Hepatocyte (in vitro differentiated cells): Measurements from ENCODE around the gene LRRC26. TPM values are rescaled to one million over a fixed set of nuclear protein-coding genes. Genes with fewer than 3 reads are reported as not detected.

Experiments used
- DNase-seq: peaks from one replicate; pipeline ENCODE4 v3.0.0-alpha.2; 2016; ENCODE audit warnings: low spot score
- H2AFZ ChIP-seq: fragments of 200-600 bp; sonication (generic); 2 replicates; pipeline ENCODE4 v1.6.0; 2016; ENCODE audit warnings: antibody characterized with exemption, mild to moderate bottlenecking
- H3K27ac ChIP-seq: fragments of 200-600 bp; sonication (generic); 2 replicates; pipeline ENCODE4 v1.5.1; 2016; ENCODE audit warnings: mild to moderate bottlenecking
- H3K27me3 ChIP-seq: fragments of 200-600 bp; sonication (generic); 2 replicates; pipeline ENCODE4 v1.6.1; 2016
- H3K36me3 ChIP-seq: fragments of 200-600 bp; sonication (generic); replicated peaks from 2 replicates; pipeline ENCODE4 v1.5.1; 2016; ENCODE audit warnings: low read depth; ENCODE audit not compliant: insufficient read depth
- H3K4me1 ChIP-seq: fragments of 200-600 bp; sonication (generic); 2 replicates; pipeline ENCODE4 v1.5.1; 2016; ENCODE audit warnings: mild to moderate bottlenecking, moderate library complexity; ENCODE audit not compliant: insufficient read depth
- H3K4me2 ChIP-seq: fragments of 200-600 bp; sonication (generic); 2 replicates; pipeline ENCODE4 v1.6.0; 2016
- H3K4me3 ChIP-seq: fragments of 200-600 bp; sonication (generic); 2 replicates; pipeline ENCODE4 v1.5.1; 2016; ENCODE audit warnings: mild to moderate bottlenecking
- H3K79me2 ChIP-seq: fragments of 200-600 bp; sonication (generic); 2 replicates; pipeline ENCODE4 v1.6.0; 2017; ENCODE audit warnings: mild to moderate bottlenecking
- H3K9me2 ChIP-seq: fragments of 200-600 bp; sonication (generic); replicated peaks from 2 replicates; pipeline ENCODE4 v1.6.0; 2017; ENCODE audit warnings: mild to moderate bottlenecking; ENCODE audit not compliant: insufficient read depth
- H3K9me3 ChIP-seq: fragments of 200-600 bp; sonication (generic); 2 replicates; pipeline ENCODE4 v1.5.1; 2016; ENCODE audit warnings: low read depth, mild to moderate bottlenecking
- H4K20me1 ChIP-seq: fragments of 200-600 bp; sonication (generic); 2 replicates; pipeline ENCODE4 v1.6.0; 2016; ENCODE audit warnings: mild to moderate bottlenecking; ENCODE audit not compliant: insufficient read depth, poor library complexity, severe bottlenecking
- EZH2 ChIP-seq: fragments of 200-600 bp; sonication (generic); IDR thresholded peaks from 2 replicates; pipeline ENCODE4 v1.6.1; 2016; ENCODE audit warnings: antibody characterized with exemption, mild to moderate bottlenecking, borderline replicate concordance
- EZH2phosphoT487 ChIP-seq: fragments of 200-600 bp; sonication (generic); IDR thresholded peaks from one replicate; pipeline ENCODE4 v1.6.1; 2018; ENCODE audit warnings: antibody characterized with exemption, mild to moderate bottlenecking, low read depth, moderate library complexity; ENCODE audit not compliant: unreplicated experiment, severe bottlenecking
- WGBS: methylation state at CpG from one replicate; pipeline ENCODE4 v1.1.6; 2016; ENCODE audit warnings: low lambda C conversion rate; ENCODE audit errors: missing lambda C conversion rate; 5-methylcytosine and 5-hydroxymethylcytosine counted together
- polyA plus RNA-seq: library from polyadenylated mRNA; unstranded; fragments of >200 nt; fragmentation: Nextera tagmentation; extraction: Ambion mirVana; gene quantifications from 2 replicates; pipeline ENCODE4 v1.2.1, GENCODE V29; 2016
- total RNA-seq: library from RNA; depleted of rRNA; stranded (reverse); fragments of >200 nt; gene quantifications from 2 replicates; pipeline ENCODE4 v1.2.3, GENCODE V29; 2014
- TF ChIP-seq, protein P1 (sequence below): fragments of 200-600 bp; sonication (generic); IDR thresholded peaks from 2 replicates; pipeline ENCODE4 v1.5.1; 2016; ENCODE audit warnings: antibody characterized with exemption, mild to moderate bottlenecking; ENCODE audit not compliant: poor library complexity

Gene LRRC26
- total and polyA plus RNA-seq, 2 experiments from 2014 or later: 0.73 to 2.6 TPM

DNA sequence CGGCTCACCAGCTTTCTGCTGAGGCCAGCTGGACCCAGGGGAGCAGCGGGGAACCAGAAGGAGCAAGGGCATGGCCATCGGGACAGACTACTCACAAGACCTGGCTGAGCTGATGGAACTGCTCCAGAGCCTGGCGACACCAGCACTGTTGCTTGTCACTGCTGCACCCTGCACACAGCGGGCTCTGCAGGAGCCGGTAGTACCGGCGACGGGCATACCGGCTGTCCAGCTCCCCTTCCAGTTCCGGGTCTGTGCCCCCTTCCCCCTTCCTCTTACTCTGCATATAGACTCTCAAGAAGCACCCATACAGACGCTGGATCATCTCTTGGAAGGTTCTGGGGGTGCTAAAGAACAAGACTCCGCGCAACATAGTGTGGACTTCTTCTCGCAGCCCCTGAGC, 17.5 kb upstream of the LRRC26 start:
- H3K36me3 ChIP-seq: no peaks in the 10 kb centered on the region
- no peak for TF ChIP-seq EZH2phosphoT487
- peak overlapping the region; percentile 59 for H3K4me3 ChIP-seq
- no peaks in the 10 kb centered on the region for H3K9me3 ChIP-seq
- H3K27me3 ChIP-seq: no peaks in the 10 kb centered on the region
- peaks cover 25% of the 10 kb centered on the region for H4K20me1 ChIP-seq
- H3K27ac ChIP-seq: no peak overlapping the region
- 91% methylated on average over 15 of the region's 15 CpGs for WGBS
- H3K79me2 ChIP-seq: peaks cover 49% of the 10 kb centered on the region
- peaks cover 22% of the 10 kb centered on the region for H3K4me1 ChIP-seq
- peak overlapping the region; percentile 95 for H3K4me2 ChIP-seq
- H3K9me2 ChIP-seq: no peaks in the 10 kb centered on the region
- H2AFZ ChIP-seq: no peak overlapping the region
- DNase-seq: no peak

DNA sequence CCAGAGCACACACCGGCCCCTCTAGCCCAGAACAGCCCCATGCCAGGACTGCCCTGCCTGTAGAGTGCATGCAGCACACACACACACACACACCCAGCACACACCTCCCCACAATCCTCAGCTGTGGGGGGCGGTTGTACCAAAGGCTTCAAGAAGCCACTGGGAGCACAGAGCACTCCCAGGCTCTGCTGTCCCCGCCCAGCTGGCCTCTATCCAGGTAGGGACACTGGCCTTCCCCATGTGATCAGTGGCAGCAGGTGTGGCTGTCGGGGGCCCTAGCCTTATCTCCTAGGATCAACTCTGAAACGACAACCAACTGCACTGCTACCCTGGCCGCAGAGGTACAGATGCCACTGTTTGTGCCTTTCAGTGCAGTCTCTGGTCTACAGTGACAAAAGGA, 16.5 kb upstream of the LRRC26 start:
- no peaks in the 10 kb centered on the region for H3K9me2 ChIP-seq
- peaks cover 25% of the 10 kb centered on the region for H4K20me1 ChIP-seq
- peak overlapping the region; percentile 95 for H3K4me2 ChIP-seq
- no peaks in the 10 kb centered on the region for H3K9me3 ChIP-seq
- WGBS: 93% methylated on average over 6 of the region's 6 CpGs
- TF ChIP-seq EZH2 (no peak), EZH2phosphoT487 (no peak)
- TF ChIP-seq, protein P1, sequence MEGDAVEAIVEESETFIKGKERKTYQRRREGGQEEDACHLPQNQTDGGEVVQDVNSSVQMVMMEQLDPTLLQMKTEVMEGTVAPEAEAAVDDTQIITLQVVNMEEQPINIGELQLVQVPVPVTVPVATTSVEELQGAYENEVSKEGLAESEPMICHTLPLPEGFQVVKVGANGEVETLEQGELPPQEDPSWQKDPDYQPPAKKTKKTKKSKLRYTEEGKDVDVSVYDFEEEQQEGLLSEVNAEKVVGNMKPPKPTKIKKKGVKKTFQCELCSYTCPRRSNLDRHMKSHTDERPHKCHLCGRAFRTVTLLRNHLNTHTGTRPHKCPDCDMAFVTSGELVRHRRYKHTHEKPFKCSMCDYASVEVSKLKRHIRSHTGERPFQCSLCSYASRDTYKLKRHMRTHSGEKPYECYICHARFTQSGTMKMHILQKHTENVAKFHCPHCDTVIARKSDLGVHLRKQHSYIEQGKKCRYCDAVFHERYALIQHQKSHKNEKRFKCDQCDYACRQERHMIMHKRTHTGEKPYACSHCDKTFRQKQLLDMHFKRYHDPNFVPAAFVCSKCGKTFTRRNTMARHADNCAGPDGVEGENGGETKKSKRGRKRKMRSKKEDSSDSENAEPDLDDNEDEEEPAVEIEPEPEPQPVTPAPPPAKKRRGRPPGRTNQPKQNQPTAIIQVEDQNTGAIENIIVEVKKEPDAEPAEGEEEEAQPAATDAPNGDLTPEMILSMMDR: no peak
- peaks cover 39% of the 10 kb centered on the region for H3K79me2 ChIP-seq
- peaks cover 22% of the 10 kb centered on the region for H3K4me1 ChIP-seq
- no peak for DNase-seq
- no peak overlapping the region for H3K27ac ChIP-seq
- H3K4me3 ChIP-seq: no peak overlapping the region
- H3K27me3 ChIP-seq: no peaks in the 10 kb centered on the region
- no peak overlapping the region for H2AFZ ChIP-seq
- H3K36me3 ChIP-seq: no peaks in the 10 kb centered on the region

DNA sequence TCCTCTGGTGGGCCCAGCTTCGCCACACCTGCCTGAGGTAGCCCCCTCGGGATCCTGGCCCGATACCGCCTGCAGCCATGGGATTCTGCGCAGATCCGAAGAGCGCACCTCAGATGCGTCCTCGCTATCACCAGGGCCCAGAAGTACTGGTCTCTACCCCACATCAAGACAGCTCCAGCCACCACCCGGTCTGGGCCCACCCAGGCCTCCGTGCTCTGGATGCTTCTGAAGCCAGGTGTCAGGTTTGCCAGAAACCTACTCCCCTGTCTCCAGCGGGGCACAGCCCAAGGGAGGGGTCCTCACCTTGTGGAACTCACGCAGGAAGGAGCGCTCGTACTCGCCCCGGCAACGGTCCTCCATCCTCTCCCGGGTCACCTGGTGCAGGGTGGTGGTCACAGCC, 16.1 kb upstream of the LRRC26 start:
- Histone ChIP-seq H3K27me3 (no peaks in the 10 kb centered on the region), H4K20me1 (peaks cover 22% of the 10 kb centered on the region), H2AFZ (no peak overlapping the region), H3K4me2 (no peak overlapping the region), H3K9me2 (no peaks in the 10 kb centered on the region), H3K4me3 (no peak overlapping the region), H3K27ac (no peak overlapping the region), H3K4me1 (peaks cover 22% of the 10 kb centered on the region), H3K79me2 (peaks cover 35% of the 10 kb centered on the region), H3K9me3 (no peaks in the 10 kb centered on the region), H3K36me3 (no peaks in the 10 kb centered on the region)
- TF ChIP-seq, protein P1: no peak
- TF ChIP-seq EZH2phosphoT487: no peak
- TF ChIP-seq EZH2: no peak
- no peak for DNase-seq
- 95% methylated on average over 19 of the region's 19 CpGs for WGBS

DNA sequence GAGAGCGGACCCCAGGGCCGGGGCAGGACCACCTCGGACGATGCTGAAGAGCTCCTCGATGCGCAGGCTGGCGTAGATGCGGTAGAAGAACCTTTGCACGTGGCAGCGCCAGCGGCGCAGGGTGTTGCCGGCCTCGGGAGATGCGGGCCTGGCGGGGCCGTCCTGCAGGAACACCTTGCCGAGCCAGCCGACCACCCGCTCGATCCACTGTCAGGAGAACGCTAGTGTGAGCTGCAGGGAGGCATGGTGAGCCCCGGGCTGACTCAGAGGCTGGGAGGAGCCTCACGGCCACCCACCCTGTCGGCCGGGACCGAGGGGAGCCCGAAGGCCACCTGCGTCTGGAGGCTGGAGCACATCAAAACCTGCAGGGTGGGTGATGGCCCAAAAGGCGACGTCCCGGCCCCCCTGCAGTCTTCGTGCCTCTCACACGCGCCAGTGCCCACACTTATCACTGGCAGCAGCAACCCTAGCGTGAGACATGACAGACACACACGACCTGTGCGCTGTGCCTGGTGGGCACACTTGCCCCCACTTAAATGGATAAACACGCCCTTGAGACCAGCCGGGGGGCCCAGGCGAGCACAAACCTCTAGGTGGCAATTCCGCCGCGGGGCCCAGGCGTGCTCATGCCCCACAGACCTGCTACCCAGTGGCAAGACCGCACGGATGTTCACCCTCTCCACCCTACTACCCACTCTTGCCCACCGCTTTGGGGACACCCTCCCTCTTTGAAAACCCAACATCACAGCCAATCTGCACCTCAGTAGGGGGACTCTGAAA, 15.2 kb upstream of the LRRC26 start:
- no peaks in the 10 kb centered on the region for H3K27me3 ChIP-seq
- H2AFZ ChIP-seq: no peak overlapping the region
- no peak overlapping the region for H3K4me3 ChIP-seq
- peaks cover 14% of the 10 kb centered on the region for H3K4me1 ChIP-seq
- H3K9me3 ChIP-seq: no peaks in the 10 kb centered on the region
- TF ChIP-seq EZH2 (no peak), EZH2phosphoT487 (no peak)
- TF ChIP-seq, protein P1: no peak
- H3K27ac ChIP-seq: no peak overlapping the region
- peaks cover 26% of the 10 kb centered on the region for H3K79me2 ChIP-seq
- H3K4me2 ChIP-seq: no peak overlapping the region
- 92% methylated on average over 48 of the region's 48 CpGs for WGBS
- H4K20me1 ChIP-seq: peaks cover 14% of the 10 kb centered on the region
- H3K9me2 ChIP-seq: no peaks in the 10 kb centered on the region
- no peak for DNase-seq
- no peaks in the 10 kb centered on the region for H3K36me3 ChIP-seq
